Prostate gland (tissue), 2 donors: ENCODE measurements around the gene PRSS8. TPM values are rescaled to one million over a fixed set of nuclear protein-coding genes. Genes with fewer than 3 reads are reported as not detected.
A peak's percentile ranks its signal among the peaks of the same experiment; 100 is the strongest.

Experiments used
- DNase-seq: peaks from one replicate; pipeline ENCODE4 v3.0.0-alpha.2; 2019; ENCODE audit warnings: low spot score
- H3K27ac ChIP-seq, 2 donors: fragments of 200-600 bp; sonication (generic); 2 replicates each; pipeline ENCODE4 v1.5.1; 2017 to 2019
- H3K27me3 ChIP-seq: fragments of 200-600 bp; sonication (generic); replicated peaks from 2 replicates; pipeline ENCODE4 v1.5.1; 2019; ENCODE audit not compliant: insufficient read depth
- H3K36me3 ChIP-seq, 2 donors: fragments of 200-600 bp; sonication (generic); 1 replicate in 1 of 2; 2 replicates in 1 of 2; pipeline versions ENCODE4 v1.5.1 to v1.8.1; 2017 to 2019
- H3K4me1 ChIP-seq: fragments of 200-600 bp; sonication (generic); replicated peaks from 2 replicates; pipeline ENCODE4 v1.5.1; 2019
- H3K4me3 ChIP-seq, 2 donors: fragments of 200-600 bp; sonication (generic); 2 replicates each; pipeline ENCODE4 v1.5.1; 2017 to 2019
- H3K9me3 ChIP-seq: fragments of 200-600 bp; sonication (generic); 2 replicates; pipeline ENCODE4 v1.5.1; 2017
- CTCF ChIP-seq, 4 experiments: fragments of 200-600 bp in 2 of 4; fragments of 450-650 bp in 2 of 4; sonication (generic) in 2 of 4; IDR thresholded peaks; 1 replicate in 3 of 4; 2 replicates in 1 of 4; pipeline ENCODE4 v1.5.1; 2016 to 2019; ENCODE audit warnings: antibody characterized with exemption in 4 of 4, mild to moderate bottlenecking in 2 of 4, moderate library complexity in 2 of 4
- POLR2A ChIP-seq: fragments of 450-650 bp; IDR thresholded peaks from one replicate; pipeline ENCODE4 v1.6.1; 2016; ENCODE audit warnings: antibody characterized with exemption, mild to moderate bottlenecking
- POLR2AphosphoS5 ChIP-seq: sonication (generic); formaldehyde crosslinking; IDR thresholded peaks from one replicate; pipeline ENCODE4 v1.6.1; 2017; ENCODE audit warnings: antibody characterized with exemption
- WGBS: methylation state at CpG from one replicate; pipeline ENCODE4 v1.1.5; 2018; 5-methylcytosine and 5-hydroxymethylcytosine counted together
- intact Hi-C: fragments of 100-400 bp; cut with DNase I; formaldehyde crosslinking; loops from one replicate; pipeline ENCODE4 v1.14.2; 2022
- total RNA-seq, 2 donors: library from RNA; depleted of rRNA; stranded (reverse); fragments of >200 nt; gene quantifications; one replicate each; pipeline ENCODE4 v1.1.0, GENCODE V29; 2016

Gene PRSS8
- 100 to 1,000 TPM in 1 of 2 donors, 10 to 100 TPM in 1; 29.9 to 118 TPM for total RNA-seq

- H3K4me3 ChIP-seq: peak within 1 kb of the TSS; percentile 62 to 69
- 20% methylated on average over 22 of the region's 22 CpGs for WGBS
- no peaks in the 10 kb centered on the region for H3K9me3 ChIP-seq
- H3K36me3 ChIP-seq: no peaks in the 10 kb centered on the region
- H3K27me3 ChIP-seq: no peaks in the 10 kb centered on the region
- intact Hi-C loops: no loop called here
- DNase-seq: peak; percentile 92
- H3K4me1 ChIP-seq: peaks cover 8% of the 10 kb centered on the region
- TF ChIP-seq POLR2A (peak; percentile 98), POLR2AphosphoS5 (peak; percentile 88), CTCF (IDR thresholded peaks at IDR 0.05) (peak in 1 of 4 experiments; percentile 6)
- peak within 1 kb of the TSS; percentile 92 to 94 for H3K27ac ChIP-seq
Measured at GRCh38 chr16:31135535-31136286, at the start of gene PRSS8. Gene PRSS8 (minus strand): TSS chr16:31135727. CDS start chr16:31135498, 229 bp downstream.

- no peaks in the 10 kb centered on the region for H3K27me3 ChIP-seq
- peaks cover 15% of the 10 kb centered on the region for H3K4me1 ChIP-seq
- intact Hi-C loops: loop anchor here (5.0 kb wide), 1 partner anchor 153 kb away; the partner anchor contains the start of gene STX4
- DNase-seq: no peak
- WGBS: 94% methylated on average over 14 of the region's 14 CpGs
- TF ChIP-seq POLR2A: no peak
- peaks cover 22 to 28% of the 10 kb centered on the region in 2 donors for H3K36me3 ChIP-seq
- no peak overlapping the region for H3K4me3 ChIP-seq
- no peak overlapping the region for H3K27ac ChIP-seq
- H3K9me3 ChIP-seq: no peaks in the 10 kb centered on the region
Measured at GRCh38 chr16:31184888-31185287, 49.4 kb upstream of the PRSS8 start.

- peaks cover 12 to 18% of the 10 kb centered on the region in 2 donors for H3K36me3 ChIP-seq
- no peak overlapping the region for H3K4me3 ChIP-seq
- DNase-seq: no peak
- H3K27me3 ChIP-seq: no peaks in the 10 kb centered on the region
- no peak overlapping the region for H3K27ac ChIP-seq
- TF ChIP-seq CTCF (IDR thresholded peaks at IDR 0.05) (no peak), POLR2AphosphoS5 (no peak), POLR2A (no peak)
- H3K4me1 ChIP-seq: peaks cover 18% of the 10 kb centered on the region
- intact Hi-C loops: loop anchor here (5.0 kb wide), 1 partner anchor 151 kb away; the partner anchor contains the start of gene STX4
- no peaks in the 10 kb centered on the region for H3K9me3 ChIP-seq
- 73% methylated on average over 10 of the region's 10 CpGs for WGBS
Measured at GRCh38 chr16:31183432-31184428, 48.2 kb upstream of the PRSS8 start.

GRCh38 chr16:31182391-31182790 is 46.9 kb upstream of the PRSS8 start:
- H3K36me3 ChIP-seq: peaks cover 8 to 11% of the 10 kb centered on the region in 2 donors
- intact Hi-C loops: loop anchor here (5.0 kb wide), 1 partner anchor 150 kb away; the partner anchor contains the start of gene STX4
- no peak overlapping the region for H3K27ac ChIP-seq
- H3K9me3 ChIP-seq: no peaks in the 10 kb centered on the region
- TF ChIP-seq CTCF (IDR thresholded peaks at IDR 0.05) (no peak), POLR2A (no peak), POLR2AphosphoS5 (no peak)
- peaks cover 18% of the 10 kb centered on the region for H3K4me1 ChIP-seq
- no peaks in the 10 kb centered on the region for H3K27me3 ChIP-seq
- DNase-seq: no peak
- WGBS: 17% methylated on average over 7 of the region's 7 CpGs
- H3K4me3 ChIP-seq: peak overlapping the region in 1 of 2 donors; percentile 99
